GM12878 (cell line): Measurements from ENCODE around the gene LRCH3. TPM values are rescaled to one million over a fixed set of nuclear protein-coding genes. Genes with fewer than 3 reads are reported as not detected.

Experiments
- ATAC-seq: fragments of 200-7000 bp; cut with Tn5 transposase; 3 replicates; pipeline ENCODE4 v1.9.1; 2020; ENCODE audit warnings: mild to moderate bottlenecking, moderate library complexity
- BruUV-seq: library from RNA; stranded (reverse); fragments of 400-500 nt; replicated peaks from 2 replicates; lab custom pipeline; 2021; lab: Mats Ljungman, UMichigan
- CTCF ChIA-PET: fragments of 300-600 bp; sonication (Branson Sonifier 250); formaldehyde crosslinking; extraction: SDS; loops from one replicate; lab custom pipeline; 2021; ENCODE audit warnings: inconsistent platforms; lab: Yijun Ruan, JAX
- POLR2A ChIA-PET: fragments of 350-600 bp; formaldehyde crosslinking; extraction: SDS; loops from one replicate; lab custom pipeline; 2021; ENCODE audit warnings: inconsistent platforms; lab: Charles Lee
- RAD21 ChIA-PET: fragments of 300-600 bp; sonication (Branson Sonifier 250); formaldehyde crosslinking; loops from one replicate; lab custom pipeline; 2023; ENCODE audit warnings: antibody characterized with exemption; ENCODE audit not compliant: unreplicated experiment; lab: Charles Lee
- SMC1A ChIA-PET: fragments of 300-600 bp; sonication (Branson Sonifier 250); formaldehyde crosslinking; loops from one replicate; lab custom pipeline; 2023; ENCODE audit not compliant: unreplicated experiment, uncharacterized antibody; lab: Charles Lee
- DNase-seq: peaks from one replicate; pipeline ENCODE4 v3.0.0-alpha.2; 2011; ENCODE audit warnings: low read depth, low spot score
- FAIRE-seq: peaks from 3 replicates; lab custom pipeline; 2011; peaks lifted over from hg19 to GRCh38; lab: Jason Lieb, UNC
- H2AFZ ChIP-seq: 2 replicates; pipeline ENCODE4 v1.6.0; 2011; ENCODE audit warnings: low read depth, low read length, control low read depth; ENCODE audit not compliant: control insufficient read depth
- H3K27ac ChIP-seq: 2 replicates; pipeline ENCODE4 v1.5.1; 2011; ENCODE audit warnings: control low read depth; ENCODE audit not compliant: control insufficient read depth, insufficient read depth
- H3K27me3 ChIP-seq, 2 experiments: replicated peaks in 1 of 2; 2 replicates each; pipeline versions ENCODE4 v1.6.0 to v1.6.1; 2011; ENCODE audit warnings: low read length in 1 of 2; ENCODE audit not compliant: control insufficient read depth in 2 of 2, insufficient read depth in 2 of 2
- H3K36me3 ChIP-seq, 2 experiments: 2 replicates each; pipeline ENCODE4 v1.5.1; 2011; ENCODE audit warnings: low read length in 1 of 2; ENCODE audit not compliant: control insufficient read depth in 2 of 2, insufficient read depth in 2 of 2
- H3K4me1 ChIP-seq: 2 replicates; pipeline ENCODE4 v1.6.1; 2011; ENCODE audit warnings: mild to moderate bottlenecking, low read length, moderate library complexity, mixed read lengths; ENCODE audit not compliant: control insufficient read depth, insufficient read depth
- H3K4me2 ChIP-seq: 2 replicates; pipeline ENCODE4 v1.6.0; 2011; ENCODE audit warnings: control low read depth; ENCODE audit not compliant: control insufficient read depth, insufficient read depth
- H3K4me3 ChIP-seq: fragments of 200-600 bp; sonication (generic); 2 replicates; pipeline ENCODE4 v1.5.1; 2016
- H3K79me2 ChIP-seq: 2 replicates; pipeline ENCODE4 v1.6.0; 2011; ENCODE audit warnings: low read length; ENCODE audit not compliant: control insufficient read depth, insufficient read depth
- H3K9ac ChIP-seq: 2 replicates; pipeline ENCODE4 v1.8.0; 2011; ENCODE audit warnings: low read length, control low read depth, mixed read lengths; ENCODE audit not compliant: control insufficient read depth, insufficient read depth
- H3K9me3 ChIP-seq: replicated peaks from 3 replicates; pipeline ENCODE4 v1.5.1; 2011; ENCODE audit warnings: mild to moderate bottlenecking, low read length; ENCODE audit not compliant: control insufficient read depth, insufficient read depth
- H4K20me1 ChIP-seq: 2 replicates; pipeline ENCODE4 v1.6.0; 2011; ENCODE audit not compliant: control insufficient read depth, insufficient read depth
- ATF7 ChIP-seq: fragments of 450-650 bp; IDR thresholded peaks from 2 replicates; pipeline ENCODE4 v1.6.1; 2016; ENCODE audit warnings: low read depth, mild to moderate bottlenecking
- BMI1 ChIP-seq: fragments of 450-650 bp; IDR thresholded peaks from 2 replicates; pipeline ENCODE4 v1.6.1; 2016; ENCODE audit warnings: mild to moderate bottlenecking, moderate library complexity, borderline replicate concordance
- CBFB ChIP-seq: IDR thresholded peaks from 2 replicates; pipeline ENCODE4 v1.6.1; 2016; ENCODE audit warnings: antibody characterized with exemption, low read depth
- CBX3 ChIP-seq: fragments of 200-600 bp; sonication (generic); IDR thresholded peaks from 2 replicates; pipeline ENCODE4 v1.6.1; 2016; ENCODE audit warnings: low read depth, borderline replicate concordance
- ETV6 ChIP-seq, 2 experiments: fragments of 450-650 bp in 1 of 2; IDR thresholded peaks in 1 of 2; conservative IDR thresholded peaks in 1 of 2; 2 replicates each; pipeline ENCODE4 v1.6.1; 2014; ENCODE audit warnings: antibody characterized with exemption in 1 of 2, borderline replicate concordance in 1 of 2, low read depth in 1 of 2, mild to moderate bottlenecking in 1 of 2, moderate library complexity in 1 of 2
- GABPA ChIP-seq: IDR thresholded peaks from 2 replicates; pipeline ENCODE4 v1.6.1; 2014; ENCODE audit warnings: antibody characterized with exemption, low read depth, mild to moderate bottlenecking, inconsistent platforms
- MAX ChIP-seq: IDR thresholded peaks from 2 replicates; pipeline ENCODE4 v1.6.1; 2012; ENCODE audit warnings: low read depth, low read length, improper control_type of control experiment
- MTA2 ChIP-seq: fragments of 450-650 bp; IDR thresholded peaks from 2 replicates; pipeline ENCODE4 v1.6.1; 2016; ENCODE audit warnings: low read depth, mild to moderate bottlenecking, moderate library complexity
- NFYA ChIP-seq: IDR thresholded peaks from 2 replicates; pipeline ENCODE4 v1.6.1; 2011; ENCODE audit warnings: low read depth, mild to moderate bottlenecking, low read length, improper control_type of control experiment, borderline replicate concordance
- PAX8 ChIP-seq: fragments of 450-650 bp; IDR thresholded peaks from 2 replicates; pipeline ENCODE4 v1.6.1; 2017; ENCODE audit warnings: mild to moderate bottlenecking, moderate library complexity
- POLR2A ChIP-seq: IDR thresholded peaks from 2 replicates; pipeline ENCODE4 v1.6.1; 2011; ENCODE audit warnings: low read depth, mild to moderate bottlenecking, low read length
- YY1 ChIP-seq: IDR thresholded peaks from 2 replicates; pipeline ENCODE4 v1.6.1; 2011; ENCODE audit warnings: low read depth, mild to moderate bottlenecking, low read length
- ZBTB4 ChIP-seq: fragments of 450-650 bp; formaldehyde crosslinking; IDR thresholded peaks from 2 replicates; pipeline ENCODE4 v1.4.0; 2022; ENCODE audit warnings: mild to moderate bottlenecking, moderate library complexity
- ZNF384 ChIP-seq: IDR thresholded peaks from 2 replicates; pipeline ENCODE4 v1.6.1; 2012; ENCODE audit warnings: low read depth, mild to moderate bottlenecking, low read length, improper control_type of control experiment, borderline replicate concordance
- ZNF622 ChIP-seq: fragments of 450-650 bp; IDR thresholded peaks from 2 replicates; pipeline ENCODE4 v1.6.1; 2017; ENCODE audit warnings: mild to moderate bottlenecking, inconsistent platforms
- WGBS: methylation state at CpG from one replicate; pipeline ENCODE4 v1.1.6; 2016; ENCODE audit warnings: low lambda C conversion rate; ENCODE audit not compliant: insufficient replicate concordance, insufficient coverage; ENCODE audit errors: missing lambda C conversion rate; 5-methylcytosine and 5-hydroxymethylcytosine counted together
- in situ Hi-C: fragments of 300-500 bp; cut with MboI; formaldehyde crosslinking; loops from 9 replicates; pipeline ENCODE4 v1.14.3; 2018; ENCODE audit warnings: mixed read lengths
- intact Hi-C: fragments of 100-400 bp; cut with micrococcal nuclease; formaldehyde crosslinking; loops from one replicate; pipeline ENCODE4 v1.14.2; 2022; ENCODE audit not compliant: unreplicated experiment
- polyA plus RNA-seq, 11 experiments: library from polyadenylated mRNA; depleted of rRNA in 4 of 11; unstranded in 6 of 11; stranded (reverse) in 5 of 11; fragments of >200 nt; fragmentation: Nextera tagmentation in 4 of 11; fragmentation: Illumina TruSeq in 1 of 11; extraction: Ambion mirVana in 4 of 11; extraction: Trizol in 1 of 11; gene quantifications; 1 replicate in 1 of 11; 2 replicates in 10 of 11; pipeline versions ENCODE4 v1.2.1 to v1.2.3, GENCODE V29; 2011 to 2016; ENCODE audit warnings: inconsistent platforms in 2 of 11, missing spikeins in 2 of 11, low read depth in 1 of 11
- total RNA-seq, 4 experiments: library from RNA; depleted of rRNA in 3 of 4; stranded (reverse); fragments of >200 nt in 3 of 4; fragmentation: Illumina TruSeq in 1 of 4; extraction: Trizol in 1 of 4; gene quantifications; 2 replicates each; pipeline versions ENCODE4 v1.2.1 to v1.2.3, GENCODE V29; 2013 to 2021

The LRCH3 gene
- total and polyA plus RNA-seq, 10 of the 15 experiments (the other 5 are each of a cell fraction or from before 2014, with no cell fraction given): 3.9 to 136 (median 40.6) TPM

- no peak for TF ChIP-seq YY1
- TF ChIP-seq GABPA: no peak
- TF ChIP-seq NFYA: no peak
- no peak for TF ChIP-seq ETV6 (conservative IDR thresholded peaks at IDR 0.05 in 1 of 2, IDR thresholded peaks at IDR 0.05 in 1 of 2; ENCODE audit: borderline replicate concordance in 1 of 2, low read depth in 1 of 2)
- TF ChIP-seq PAX8: no peak
- no peak for TF ChIP-seq ATF7
- TF ChIP-seq, all 136 proteins: peak for 0
- Histone ChIP-seq H3K4me3 (no peak overlapping the region), H3K27ac (no peak overlapping the region), H3K79me2 (no peaks in the 10 kb centered on the region), H4K20me1 (no peaks in the 10 kb centered on the region), H3K4me1 (no peaks in the 10 kb centered on the region; the same call in 1 of the 2 replicates), H3K27me3 (no peaks in the 10 kb centered on the region), H2AFZ (no peak overlapping the region), H3K9me3 (peaks cover 5% of the 10 kb centered on the region; the same call in 1 of the 3 replicates), H3K4me2 (no peak overlapping the region), H3K9ac (no peak overlapping the region), H3K36me3 (peaks cover 2 to 25% of the 10 kb centered on the region in 2 experiments; a peak in 3 of 4 replicates)
- ChIA-PET RAD21 (no interaction called here), CTCF (interaction anchor here (1.1 kb wide), 1 partner anchor 51 kb away, joined by 3 read pairs; no protein-coding TSS in a partner anchor), SMC1A (interaction anchor here (0.5 to 1.6 kb wide), 5 partner anchors 51 to 1315 kb away, joined by 3 to 4 read pairs (median 3); no protein-coding TSS in a partner anchor), POLR2A (no interaction called here)
- DNase-seq (no peak), FAIRE-seq (no peak), ATAC-seq (no peak)
- intact Hi-C loops: no loop called here
- 98% methylated on average over 8 of the region's 8 CpGs for WGBS
- BruUV-seq: no TSS peak
- in situ Hi-C loops: no loop called here
Observed at GRCh38 chr3:197856199-197856816, 65.3 kb downstream of the LRCH3 start.

GRCh38 chr3:197858133-197858532 lies 67.1 kb downstream of the LRCH3 start:
- POLR2A ChIA-PET: no interaction called here
- H3K4me2 ChIP-seq: no peak overlapping the region
- no peak for FAIRE-seq
- RAD21 ChIA-PET: no interaction called here
- intact Hi-C loops (no loop called here), in situ Hi-C loops (no loop called here)
- no peaks in the 10 kb centered on the region; the same call in 1 of the 2 replicates for H3K4me1 ChIP-seq
- H3K9ac ChIP-seq: no peak overlapping the region
- H3K27me3 ChIP-seq: no peaks in the 10 kb centered on the region
- no peak overlapping the region for H3K4me3 ChIP-seq
- H4K20me1 ChIP-seq: no peaks in the 10 kb centered on the region
- H3K27ac ChIP-seq: no peak overlapping the region
- H3K79me2 ChIP-seq: no peaks in the 10 kb centered on the region
- CTCF ChIA-PET: interaction anchor here (0.6 to 1.6 kb wide), 4 partner anchors 10 to 110 kb away, joined by 3 to 5 read pairs (median 3); partner anchors contain the start of gene LRCH3
- no TSS peak for BruUV-seq
- no peak for DNase-seq
- SMC1A ChIA-PET: interaction anchor here (0.8 to 2.4 kb wide), 3 partner anchors 10 to 55 kb away, joined by 3 to 7 read pairs (median 4); no protein-coding TSS in a partner anchor
- H3K9me3 ChIP-seq: peaks cover 5% of the 10 kb centered on the region; the same call in 1 of the 3 replicates
- H3K36me3 ChIP-seq: peaks cover 0 to 16% of the 10 kb centered on the region in 2 experiments; a peak in 3 of 4 replicates
- no peak overlapping the region for H2AFZ ChIP-seq
- ATAC-seq: peak; percentile 86
- 71% methylated on average over 3 of the region's 3 CpGs for WGBS
- TF ChIP-seq ZNF384 (no peak), POLR2A (no peak), CBFB (no peak), BMI1 (no peak), ZNF622 (no peak), MTA2 (peak; percentile 31; the same call in 1 of the 2 replicates), MAX (no peak), ZBTB4 (CRISPR knock-in tag) (no peak), CBX3 (no peak)
